HT1080 (cell line): ENCODE measurements around the gene ZNF697. TPM values are rescaled to one million over a fixed set of nuclear protein-coding genes. Genes with fewer than 3 reads are reported as not detected.
"Not testable (repeated sequence)": the region's sequence is repeated elsewhere in the genome, so short reads cannot be mapped to it uniquely, and the experiment has no call there.

ENCODE experiments used
- DNase-seq: peaks from one replicate; pipeline ENCODE4 v3.0.0-alpha.2; 2015; ENCODE audit warnings: low read depth
- total RNA-seq: library from RNA; depleted of rRNA; stranded (reverse); fragments of >200 nt; shearing (Covaris generic); gene quantifications from 2 replicates; pipeline ENCODE4 v1.2.3, GENCODE V29; 2014; rRNA removed

ZNF697 gene
- total RNA-seq, 1 experiment from 2014 or later: 16.2 TPM

DNA sequence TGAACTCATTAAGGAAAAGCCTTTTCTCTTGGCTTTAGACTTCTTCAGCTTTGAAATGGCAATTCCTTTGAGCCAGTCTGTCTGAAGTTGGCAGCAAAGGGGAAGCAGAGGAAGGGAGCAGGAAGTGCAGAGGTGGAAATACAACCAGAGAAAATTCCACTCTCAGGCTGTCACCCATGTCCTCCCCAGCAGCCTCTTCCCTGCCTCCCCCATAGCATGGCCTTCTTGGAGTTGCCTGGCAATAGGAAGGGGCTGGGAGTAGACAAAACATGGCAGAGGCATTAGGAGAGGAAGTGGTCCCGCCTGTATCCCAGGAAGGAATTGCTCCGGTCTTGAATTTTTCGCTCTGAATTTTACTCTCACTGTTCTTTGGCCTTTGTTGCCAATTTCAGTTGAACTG is 44.8 kb downstream of the ZNF697 start:
- peak; percentile 23 for DNase-seq

DNA sequence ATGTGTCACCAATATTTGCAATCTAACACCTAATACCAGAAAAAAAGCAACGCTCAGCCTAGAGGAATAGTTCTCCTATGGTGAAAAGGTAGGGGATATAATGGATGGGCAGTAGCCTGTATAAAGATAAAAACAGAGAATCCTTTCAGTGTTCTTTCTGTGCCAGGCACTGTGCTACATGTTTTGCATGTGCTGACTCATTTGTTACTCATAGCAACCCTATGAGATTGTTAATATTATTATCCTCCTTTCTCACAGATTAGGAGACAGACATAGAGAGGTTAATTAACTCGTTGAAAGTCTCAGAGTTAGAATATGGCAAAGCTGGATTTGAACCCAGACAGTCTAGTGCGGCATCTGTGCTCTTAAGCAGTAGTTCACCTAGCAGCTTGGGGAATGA is 45.3 kb downstream of the ZNF697 start:
- not testable (repeated sequence) for DNase-seq

GRCh38 chr1:119602169-119602568 is 45.9 kb downstream of the ZNF697 start:
- no peak for DNase-seq

GRCh38 chr1:119600976-119601375 is 47.1 kb downstream of the ZNF697 start:
- no peak for DNase-seq

DNA sequence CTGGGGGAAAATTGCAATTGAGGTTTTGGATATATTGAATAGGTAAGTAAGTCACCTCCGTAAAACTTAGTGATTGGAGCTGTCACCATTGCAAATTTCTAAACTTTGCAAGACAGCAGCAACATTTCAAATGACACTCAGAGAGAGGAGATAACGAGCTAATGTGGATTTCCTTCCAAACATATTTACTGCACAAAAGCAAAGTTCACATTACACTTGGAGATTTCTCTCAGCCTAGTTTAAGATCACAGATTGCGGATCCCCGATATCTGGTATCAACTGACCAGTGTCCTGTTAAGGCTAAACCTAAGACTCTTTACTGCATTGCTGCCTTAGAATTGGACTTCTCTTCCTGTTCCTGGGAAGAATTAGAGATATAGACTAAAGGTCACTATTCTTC is 47.5 kb downstream of the ZNF697 start:
- DNase-seq: no peak

GRCh38 chr1:119595606-119596005 is 52.5 kb downstream of the ZNF697 start:
- DNase-seq: peak; percentile 53

DNA sequence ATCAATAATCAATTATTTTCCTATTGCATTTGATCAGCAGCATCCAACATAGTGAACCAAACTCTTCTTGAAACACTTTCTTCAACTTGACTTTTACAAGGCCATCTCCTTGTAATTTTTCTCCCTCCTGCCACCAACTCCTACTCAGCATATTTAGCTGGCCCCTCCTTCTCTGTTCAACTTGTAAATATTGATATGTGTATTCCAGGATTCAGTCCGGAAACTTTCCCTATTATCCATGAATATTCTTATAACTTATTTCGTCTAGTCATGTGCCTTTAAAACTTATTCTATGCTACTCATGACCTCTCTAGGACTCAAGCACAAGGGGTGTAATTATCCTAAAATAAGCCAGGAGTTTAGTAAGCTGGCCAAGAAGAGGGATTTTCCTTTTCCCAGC is 52.9 kb downstream of the ZNF697 start:
- no peak for DNase-seq

GRCh38 chr1:119594376-119594775 is 53.7 kb downstream of the ZNF697 start:
- peak; percentile 62 for DNase-seq

GRCh38 chr1:119593805-119594204 is 54.3 kb downstream of the ZNF697 start:
- DNase-seq: no peak

DNA sequence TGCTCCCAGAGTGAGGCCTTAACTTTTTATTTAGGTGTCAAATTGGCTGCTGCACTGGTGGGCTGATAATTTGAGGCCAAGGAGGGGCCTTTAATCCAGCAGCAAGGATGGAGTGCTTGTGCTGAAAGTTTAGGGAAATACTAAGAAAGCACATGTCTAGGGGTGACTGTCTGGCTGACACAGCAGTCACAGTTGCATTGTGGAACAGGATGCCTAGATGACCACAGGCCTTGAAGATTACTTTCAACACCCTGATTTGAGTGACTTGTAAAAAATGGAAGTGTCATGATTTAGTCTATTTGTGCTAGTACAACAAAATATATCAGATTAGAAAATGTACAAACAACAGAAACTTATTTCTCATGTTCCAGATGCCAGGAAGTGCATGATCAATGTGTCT is 57.7 kb downstream of the ZNF697 start:
- DNase-seq: no peak

GRCh38 chr1:119588621-119589020 is 59.4 kb downstream of the ZNF697 start:
- DNase-seq: no peak

DNA sequence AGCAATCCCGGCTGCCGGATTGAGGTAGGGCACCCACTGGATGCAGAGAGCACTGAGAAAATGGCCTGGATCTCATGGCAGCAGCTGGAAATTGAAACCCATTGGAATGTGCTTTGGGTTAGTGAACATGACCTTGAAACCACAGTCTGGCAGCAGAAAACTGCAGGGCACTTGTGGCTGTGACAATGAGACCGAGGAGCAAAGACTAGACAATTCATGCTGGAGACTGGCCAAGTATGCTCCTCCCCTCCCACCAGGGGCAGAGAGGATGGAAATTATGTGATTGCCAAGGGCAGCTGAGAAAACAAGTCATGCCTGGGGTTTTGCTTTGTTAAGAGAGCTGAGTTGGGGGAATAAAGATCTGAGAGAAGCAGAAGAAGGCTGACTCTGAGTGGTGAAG is 60.7 kb downstream of the ZNF697 start:
- peak; percentile 74 for DNase-seq

DNA sequence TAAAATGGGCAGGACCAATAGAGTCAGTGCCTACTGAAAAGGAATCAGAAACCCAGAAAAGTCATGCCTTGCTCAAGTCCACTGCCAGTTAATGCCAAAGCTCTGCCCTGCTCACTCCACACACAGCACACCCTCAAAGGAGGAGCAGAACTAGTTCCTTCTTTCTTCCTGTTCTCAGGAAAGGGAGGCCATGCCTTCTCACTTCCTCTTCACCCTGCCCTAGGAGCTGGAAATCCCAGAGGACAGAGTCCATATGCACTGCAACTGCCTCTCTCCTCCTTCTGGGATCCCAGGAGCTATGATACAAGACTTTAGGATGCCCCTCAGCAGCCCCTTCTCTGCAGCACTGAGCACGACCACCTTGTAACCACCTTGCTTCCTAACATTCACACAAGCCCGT is 62.3 kb downstream of the ZNF697 start:
- DNase-seq: not testable (repeated sequence)

- DNase-seq: peak; percentile 57
Observed at GRCh38 chr1:119582801-119583200, 65.3 kb downstream of the ZNF697 start.

DNA sequence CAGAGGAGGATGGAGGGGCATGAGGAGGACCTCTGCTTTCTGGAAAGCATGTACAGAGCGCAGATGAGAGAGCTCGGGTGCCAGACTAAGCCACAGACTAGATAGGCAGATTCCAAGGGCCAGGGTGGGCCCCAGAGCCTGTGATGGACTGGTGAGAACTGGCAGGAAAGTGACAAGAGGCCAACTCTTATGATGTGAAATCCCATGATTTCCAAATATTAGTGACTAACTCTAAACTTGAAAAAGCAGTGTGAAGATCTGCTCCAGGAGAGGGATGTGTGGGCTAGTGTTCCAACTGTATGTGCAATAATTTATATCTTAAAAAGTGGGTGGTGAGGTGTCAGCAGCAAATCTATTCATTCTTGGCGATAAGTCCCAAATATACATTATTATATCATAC is 67.0 kb downstream of the ZNF697 start:
- DNase-seq: not testable (repeated sequence)

DNA sequence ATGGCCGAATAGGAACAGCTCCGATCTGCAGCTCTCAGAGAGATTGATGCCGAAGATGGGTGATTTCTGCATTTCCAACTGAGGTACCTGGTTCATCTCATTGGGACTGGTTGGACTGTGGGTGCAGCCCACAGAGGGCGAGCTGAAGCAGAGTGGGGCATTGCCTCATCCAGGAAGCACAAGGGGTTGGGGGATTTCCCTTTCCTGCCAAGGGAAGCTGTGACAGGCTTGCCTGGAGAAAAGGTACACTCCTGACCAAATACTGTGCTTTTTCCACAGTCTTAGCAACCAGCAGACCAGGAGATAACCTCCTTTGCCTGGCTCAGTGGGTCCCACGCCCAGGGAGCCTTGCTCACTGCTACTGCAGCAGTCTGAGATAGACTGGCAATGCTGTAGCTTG is 74.2 kb downstream of the ZNF697 start:
- DNase-seq: no peak

DNA sequence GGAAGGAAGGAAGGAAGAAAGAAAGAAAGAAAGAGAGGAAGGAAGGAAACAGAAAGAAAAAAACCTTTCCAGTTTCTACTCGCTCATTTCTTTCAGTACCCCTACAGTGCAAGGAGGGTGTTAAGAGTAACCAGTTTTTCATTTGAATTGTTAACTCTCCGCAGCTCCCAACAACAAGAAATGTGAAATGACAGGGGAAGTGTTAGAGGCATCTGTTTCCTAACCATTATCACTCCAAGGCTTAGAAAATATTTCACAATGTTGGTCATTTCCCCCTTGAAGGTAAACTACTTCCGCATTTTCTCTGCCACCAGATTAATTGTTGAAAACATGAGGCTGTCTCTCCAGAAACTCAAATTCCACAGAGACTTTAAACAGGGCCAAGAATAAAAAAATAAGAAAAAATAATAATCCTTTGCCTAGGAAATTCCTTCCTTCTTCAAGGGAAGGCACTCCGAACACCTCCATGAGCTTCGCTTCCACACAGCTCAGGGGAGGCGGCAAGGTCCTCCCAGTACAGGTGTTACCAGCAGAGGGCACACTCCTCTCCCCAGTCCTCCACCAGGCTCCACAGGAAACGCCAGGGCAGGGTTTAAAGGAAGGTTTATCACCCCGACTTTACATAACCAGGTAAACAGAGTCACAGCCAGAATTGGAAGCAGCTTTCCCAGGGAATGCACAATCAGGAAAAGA is 78.0 kb downstream of the ZNF697 start:
- not testable (repeated sequence) for DNase-seq

Other genes with a start within 250 kb of the ZNF697 start
- gene HSD3B2, start 233.1 kb downstream of the ZNF697 start, total RNA-seq: not detected in 2 replicates
- gene HSD3B1, start 141.1 kb downstream of the ZNF697 start, total RNA-seq: not detected in 2 replicates
- 105 and 142 TPM in 2 replicates for gene PHGDH, start 63.7 kb upstream of the ZNF697 start, total RNA-seq
- not detected in 2 replicates for gene HMGCS2, start 120.6 kb upstream of the ZNF697 start, total RNA-seq
- gene REG4, start 163.2 kb upstream of the ZNF697 start, total RNA-seq: 0.06 and 0.37 TPM in 2 replicates
- not detected in 2 replicates for gene ADAM30, start 248.2 kb upstream of the ZNF697 start, total RNA-seq